NOMO-1 treated with dmso at 0.1 percent for 144 hours (cell line): ENCODE data around the gene BTNL3.

Experiments
- DNase-seq: peaks from one replicate; lab custom pipeline; 2025; ENCODE audit not compliant: unreplicated experiment; lab: John Stamatoyannopoulos, UW

BTNL3 gene

GRCh38 chr5:181020688-181021087, 32.0 kb downstream of the BTNL3 start:
- no peak for DNase-seq

- no peak for DNase-seq
These were observed 35.8 kb downstream of the BTNL3 start for GRCh38 chr5:181024245-181025064.

GRCh38 chr5:181027452-181028031, 38.9 kb downstream of the BTNL3 start:
- DNase-seq: no peak

- no peak for DNase-seq
These were observed 39.6 kb downstream of the BTNL3 start for GRCh38 chr5:181028032-181028819.

- DNase-seq: no peak
These were observed 43.1 kb downstream of the BTNL3 start for GRCh38 chr5:181031716-181032115.

- no peak for DNase-seq
These were observed 47.6 kb downstream of the BTNL3 start for GRCh38 chr5:181035991-181036815.

GRCh38 chr5:181036816-181037364, 48.2 kb downstream of the BTNL3 start:
- no peak for DNase-seq

GRCh38 chr5:181037365-181037861, 48.8 kb downstream of the BTNL3 start:
- DNase-seq: no peak

- DNase-seq: no peak
These were observed 50.8 kb downstream of the BTNL3 start for GRCh38 chr5:181039471-181039870.

GRCh38 chr5:181039931-181040630, 51.4 kb downstream of the BTNL3 start, which contains the start of gene BTNL9:
BTNL9 (plus strand) TSS chr5:181040266; CDS start chr5:181045490, 5,224 bp downstream.
- DNase-seq: no peak

GRCh38 chr5:181040631-181040945, 51.9 kb downstream of the BTNL3 start:
- no peak for DNase-seq

- no peak for DNase-seq
These were observed 52.4 kb downstream of the BTNL3 start for GRCh38 chr5:181041043-181041442.

- no peak for DNase-seq
These were observed 53.5 kb downstream of the BTNL3 start for GRCh38 chr5:181042036-181042713.

GRCh38 chr5:181042722-181043121, 54.1 kb downstream of the BTNL3 start:
- DNase-seq: no peak

- no peak for DNase-seq
These were observed 54.8 kb downstream of the BTNL3 start for GRCh38 chr5:181043285-181044092.

GRCh38 chr5:181044093-181044599, 55.5 kb downstream of the BTNL3 start:
- no peak for DNase-seq

- DNase-seq: no peak
These were observed 56.1 kb downstream of the BTNL3 start for GRCh38 chr5:181044662-181045305.

- DNase-seq: no peak
These were observed 56.7 kb downstream of the BTNL3 start for GRCh38 chr5:181045316-181045715.
